Lung (tissue), 12 donors: ENCODE data around the gene HBS1L. TPM values are rescaled to one million over a fixed set of nuclear protein-coding genes. Genes with fewer than 3 reads are reported as not detected.

Experiments
- ATAC-seq: fragments of 200-7000 bp; cut with Tn5 transposase; one replicate; pipeline ENCODE4 v1.9.1; 2020; ENCODE audit warnings: moderate number of reproducible peaks; ENCODE audit not compliant: insufficient read depth, low FRiP score
- DNase-seq, 3 donors: peaks; one replicate each; pipeline ENCODE4 v3.0.0-alpha.2; 2013 to 2017
- H3K27ac ChIP-seq, 2 donors: one replicate each; pipeline ENCODE4 v1.5.1; 2013; ENCODE audit warnings: mild to moderate bottlenecking in 2 of 2, moderate library complexity in 2 of 2, control low read depth in 1 of 2, inconsistent platforms in 1 of 2, low read depth in 1 of 2, low read length in 1 of 2
- H3K27me3 ChIP-seq, 3 donors: one replicate each; pipeline ENCODE4 v1.5.1; 2013; ENCODE audit warnings: low read length in 2 of 3; ENCODE audit not compliant: control insufficient read depth in 3 of 3, insufficient read depth in 3 of 3
- H3K36me3 ChIP-seq, 4 donors: one replicate each; pipeline ENCODE4 v1.5.1; 2013; ENCODE audit warnings: low read length in 4 of 4, mild to moderate bottlenecking in 1 of 4, moderate library complexity in 1 of 4; ENCODE audit not compliant: control insufficient read depth in 4 of 4, insufficient read depth in 4 of 4
- H3K4me1 ChIP-seq, 5 donors: one replicate each; pipeline ENCODE4 v1.5.1; 2013; ENCODE audit warnings: low read length in 5 of 5, mild to moderate bottlenecking in 2 of 5, moderate library complexity in 1 of 5; ENCODE audit not compliant: control insufficient read depth in 5 of 5, insufficient read depth in 5 of 5
- H3K4me3 ChIP-seq: one replicate; pipeline ENCODE4 v1.5.1; 2013; ENCODE audit warnings: mild to moderate bottlenecking, control low read depth, moderate library complexity
- H3K9ac ChIP-seq, 2 donors: one replicate each; pipeline ENCODE4 v1.5.1; 2013; ENCODE audit warnings: low read length in 2 of 2, control low read depth in 1 of 2; ENCODE audit not compliant: insufficient read depth in 1 of 2
- H3K9me3 ChIP-seq, 4 donors: one replicate each; pipeline ENCODE4 v1.5.1; 2013; ENCODE audit warnings: low read length in 3 of 4, mild to moderate bottlenecking in 1 of 4, moderate library complexity in 1 of 4; ENCODE audit not compliant: control insufficient read depth in 4 of 4, insufficient read depth in 3 of 4
- CTCF ChIP-seq: IDR thresholded peaks from 2 replicates; pipeline ENCODE4 v1.5.1; 2012; ENCODE audit warnings: mild to moderate bottlenecking; ENCODE audit errors: control extremely low read depth, extremely low read depth
- WGBS, 2 donors: extraction: QIAGEN DNeasy Blood & Tissue Kit; methylation state at CpG; one replicate each; pipeline ENCODE4 v1.1.7; 2013; 5-methylcytosine and 5-hydroxymethylcytosine counted together
- polyA plus RNA-seq, 2 donors: library from polyadenylated mRNA; stranded (reverse); fragments of 200-250 nt; gene quantifications; one replicate each; pipeline ENCODE4 v1.2.1, GENCODE V29; 2013
- total RNA-seq, 2 donors: library from RNA; depleted of rRNA in 1 of 2; stranded (reverse); fragments of >200 nt in 1 of 2; gene quantifications; one replicate each; pipeline ENCODE4 v1.2.1, GENCODE V29; 2014 to 2021
- donor health status: control.
- donor health status: control.
- donor health status: Bipolar disorder and iron deficiency.
- donor health status: healthy.
- donor health status: DM: yes; HTN: yes; CAD: no.

HBS1L gene
- total and polyA plus RNA-seq, 4 donors, result 13.1 to 76.3 (median 43.3) TPM

DNA sequence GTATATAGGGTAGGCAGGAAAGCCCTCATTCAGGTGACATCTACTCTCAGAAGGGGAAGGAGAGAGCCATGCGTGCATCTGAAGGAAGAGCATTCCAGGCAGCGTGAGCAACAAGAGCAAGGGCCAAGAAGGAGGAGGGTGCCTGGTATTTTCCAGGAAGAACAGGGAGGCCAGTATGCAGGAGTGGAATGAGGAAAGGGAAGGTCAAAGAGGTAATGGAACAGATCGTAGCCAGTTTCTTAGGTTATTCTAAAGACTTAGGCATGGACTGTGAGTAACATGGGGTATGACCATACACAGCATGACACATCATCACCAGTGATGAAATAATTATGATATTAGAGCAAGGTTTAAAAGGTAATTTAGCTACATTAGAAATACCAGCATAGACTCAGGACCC lies 128.8 kb downstream of the HBS1L start:
- Histone ChIP-seq H3K27me3 (no peaks in the 10 kb centered on the region), H3K4me3 (no peak overlapping the region), H3K27ac (no peak overlapping the region), H3K9ac (no peak overlapping the region), H3K9me3 (peaks cover 0 to 1% (median 0%) of the 10 kb centered on the region in 4 donors), H3K36me3 (no peaks in the 10 kb centered on the region), H3K4me1 (no peaks in the 10 kb centered on the region)
- 90 to 92% methylated on average over 3 of the region's 3 CpGs for WGBS, 2 donors
- ATAC-seq, result no peak
- no peak for DNase-seq
- TF ChIP-seq CTCF, result no peak

GRCh38 chr6:134921721-134922261 lies 132.8 kb downstream of the HBS1L start:
- ATAC-seq (no peak), DNase-seq (no peak)
- no peaks in the 10 kb centered on the region for H3K36me3 ChIP-seq
- H3K27ac ChIP-seq, result no peak overlapping the region
- H3K27me3 ChIP-seq, result no peaks in the 10 kb centered on the region
- WGBS, 2 donors, result 83 to 94% methylated on average over 6 of the region's 6 CpGs
- TF ChIP-seq CTCF, result no peak
- H3K4me3 ChIP-seq, result no peak overlapping the region
- no peak overlapping the region for H3K9ac ChIP-seq
- no peaks in the 10 kb centered on the region for H3K4me1 ChIP-seq
- H3K9me3 ChIP-seq, result peaks cover 0 to 3% (median 0%) of the 10 kb centered on the region in 4 donors

GRCh38 chr6:134921276-134921675 lies 133.3 kb downstream of the HBS1L start:
- Histone ChIP-seq H3K4me1 (no peaks in the 10 kb centered on the region), H3K9me3 (peaks cover 0 to 3% (median 0%) of the 10 kb centered on the region in 4 donors), H3K27ac (no peak overlapping the region), H3K9ac (no peak overlapping the region), H3K27me3 (no peaks in the 10 kb centered on the region), H3K36me3 (no peaks in the 10 kb centered on the region), H3K4me3 (no peak overlapping the region)
- WGBS, 2 donors, result 88 to 91% methylated on average over 5 of the region's 5 CpGs
- TF ChIP-seq CTCF, result no peak
- DNase-seq (no peak), ATAC-seq (no peak)

GRCh38 chr6:134920422-134920821 lies 134.2 kb downstream of the HBS1L start:
- H3K27me3 ChIP-seq, result no peaks in the 10 kb centered on the region
- 76 to 79% methylated on average over 2 of the region's 2 CpGs for WGBS, 2 donors
- H3K27ac ChIP-seq, result no peak overlapping the region
- no peak overlapping the region for H3K4me3 ChIP-seq
- no peaks in the 10 kb centered on the region for H3K4me1 ChIP-seq
- no peak for ATAC-seq
- H3K9me3 ChIP-seq, result peaks cover 0 to 3% (median 0%) of the 10 kb centered on the region in 4 donors
- TF ChIP-seq CTCF, result no peak
- H3K36me3 ChIP-seq, result no peaks in the 10 kb centered on the region
- no peak overlapping the region for H3K9ac ChIP-seq
- no peak for DNase-seq
